ENCODE data around the gene PSENEN.

GRCh38 chr19:35764432-35765315 lies 19.2 kb downstream of the PSENEN start:
- TF ChIP-seq CTCF (optimal IDR thresholded peaks at IDR 0.05 in 1 of 3, IDR thresholded peaks at IDR 0.05 in 1 of 3, conservative IDR thresholded peaks at IDR 0.05 in 1 of 3; ENCODE audit: extremely low read depth in 1 of 3, insufficient read depth in 2 of 3, low read length in 3 of 3) (no peak), EZH2 (IDR thresholded peaks at IDR 0.05; ENCODE audit: low read length) (no peak)

All from keratinocyte (primary cell).